Central memory CD8-positive, alpha-beta T cell (primary cell): Measurements from ENCODE around the gene ZNF669.

Source experiments
- ATAC-seq: fragments of 150-1000 bp; cut with Tn5 transposase; replicated peaks from 2 replicates; pipeline ENCODE4 v1.10.0; 2022; ENCODE audit warnings: mild to moderate bottlenecking, moderate FRiP score, moderate number of reproducible peaks; ENCODE audit not compliant: poor library complexity, severe bottlenecking; ENCODE audit errors: extremely low read depth
- DNase-seq, 2 donors: peaks; one replicate each; pipeline ENCODE4 v3.0.0; 2021; ENCODE audit warnings: low spot score in 2 of 2
- H3K27ac Mint-ChIP-seq: one replicate; pipeline ENCODE4 v1.8.0; 2022; ENCODE audit warnings: low read depth, mild to moderate bottlenecking, moderate library complexity, mixed read lengths
- H3K27me3 Mint-ChIP-seq: one replicate; pipeline ENCODE4 v1.8.0; 2022; ENCODE audit warnings: mixed read lengths
- H3K36me3 Mint-ChIP-seq: one replicate; pipeline ENCODE4 v1.8.0; 2022; ENCODE audit warnings: mild to moderate bottlenecking, moderate library complexity, mixed read lengths; ENCODE audit not compliant: insufficient read depth
- H3K4me1 Mint-ChIP-seq: one replicate; pipeline ENCODE4 v1.8.0; 2022; ENCODE audit warnings: mixed read lengths
- H3K4me3 Mint-ChIP-seq: one replicate; pipeline ENCODE4 v1.8.0; 2022; ENCODE audit warnings: mild to moderate bottlenecking, moderate library complexity, mixed read lengths
- H3K9me3 Mint-ChIP-seq: one replicate; pipeline ENCODE4 v1.8.0; 2022; ENCODE audit warnings: mixed read lengths

Gene ZNF669

DNA sequence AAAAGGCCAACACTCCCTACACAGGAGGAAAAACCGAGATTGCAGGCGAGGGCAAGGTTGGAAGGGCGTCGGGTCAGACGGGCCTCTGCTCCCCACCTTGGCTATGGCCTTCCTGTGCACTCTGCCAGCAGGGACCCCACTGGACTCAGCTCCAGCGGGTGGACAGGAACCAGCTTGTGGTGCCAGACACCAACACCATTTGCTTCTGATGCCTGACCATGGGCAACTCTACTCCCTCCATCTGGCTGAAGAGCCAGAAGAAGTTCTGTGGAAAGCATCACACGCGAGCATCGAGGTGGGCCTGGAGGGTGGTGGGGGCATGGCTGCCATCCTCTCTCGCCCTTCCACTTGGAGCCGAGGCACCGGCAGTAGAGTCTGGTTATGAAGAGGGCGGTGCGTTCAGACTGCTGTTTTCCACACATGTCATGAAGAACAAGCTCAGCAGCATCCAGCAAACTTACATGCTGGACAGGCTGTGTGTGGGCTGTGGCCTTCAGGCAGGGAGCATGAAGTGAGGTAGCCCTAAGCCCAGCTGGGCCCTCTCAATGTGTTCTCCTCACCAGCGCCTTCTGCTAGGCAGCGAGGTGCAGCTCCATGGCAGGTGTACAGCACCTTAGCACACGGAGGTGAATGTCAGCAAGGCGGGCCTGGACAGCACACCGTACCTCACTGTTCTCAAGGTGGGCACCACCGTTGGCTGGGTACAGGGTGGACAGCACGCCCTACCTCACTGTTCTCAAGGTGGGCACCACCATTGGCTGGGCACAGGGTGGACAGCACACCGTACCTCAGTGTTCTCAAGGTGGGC lies 15.6 kb upstream of the ZNF669 start:
- DNase-seq, result no peak
- H3K4me3 Mint-ChIP-seq, result no peak overlapping the region
- H3K27ac Mint-ChIP-seq, result no peak overlapping the region
- no peak for ATAC-seq
- H3K36me3 Mint-ChIP-seq, result peaks cover 1% of the 10 kb centered on the region
- no peaks in the 10 kb centered on the region for H3K4me1 Mint-ChIP-seq
- H3K9me3 Mint-ChIP-seq, result no peaks in the 10 kb centered on the region
- no peaks in the 10 kb centered on the region for H3K27me3 Mint-ChIP-seq

DNA sequence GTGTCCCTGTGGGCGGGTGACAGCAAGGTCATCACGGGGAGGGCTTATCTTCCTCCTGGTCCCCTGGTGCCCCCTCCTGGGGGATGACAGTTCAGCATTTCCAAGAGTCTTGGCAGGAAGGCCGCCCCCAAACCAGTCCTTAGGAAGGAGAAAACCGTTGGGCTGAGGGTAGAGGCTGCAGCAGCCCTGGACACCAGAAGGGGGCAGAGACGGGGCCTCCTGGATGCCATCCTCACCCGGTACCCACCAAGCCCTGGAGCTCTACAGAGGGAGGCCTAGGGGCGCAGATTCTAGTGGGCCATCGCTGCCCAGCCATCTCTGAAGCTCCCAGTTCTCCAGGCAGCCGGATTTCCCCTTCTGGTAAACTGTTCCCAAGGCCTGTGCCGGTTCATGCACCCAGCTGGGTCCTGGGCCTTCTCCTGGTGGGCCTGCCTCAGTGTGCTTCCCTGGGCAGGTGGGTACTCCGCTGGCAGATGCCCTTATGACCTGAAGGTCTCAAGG lies 14.8 kb upstream of the ZNF669 start:
- no peak overlapping the region for H3K4me3 Mint-ChIP-seq
- DNase-seq (no peak), ATAC-seq (no peak)
- no peaks in the 10 kb centered on the region for H3K27me3 Mint-ChIP-seq
- H3K4me1 Mint-ChIP-seq, result no peaks in the 10 kb centered on the region
- peaks cover 2% of the 10 kb centered on the region for H3K36me3 Mint-ChIP-seq
- no peak overlapping the region for H3K27ac Mint-ChIP-seq
- H3K9me3 Mint-ChIP-seq, result no peaks in the 10 kb centered on the region

DNA sequence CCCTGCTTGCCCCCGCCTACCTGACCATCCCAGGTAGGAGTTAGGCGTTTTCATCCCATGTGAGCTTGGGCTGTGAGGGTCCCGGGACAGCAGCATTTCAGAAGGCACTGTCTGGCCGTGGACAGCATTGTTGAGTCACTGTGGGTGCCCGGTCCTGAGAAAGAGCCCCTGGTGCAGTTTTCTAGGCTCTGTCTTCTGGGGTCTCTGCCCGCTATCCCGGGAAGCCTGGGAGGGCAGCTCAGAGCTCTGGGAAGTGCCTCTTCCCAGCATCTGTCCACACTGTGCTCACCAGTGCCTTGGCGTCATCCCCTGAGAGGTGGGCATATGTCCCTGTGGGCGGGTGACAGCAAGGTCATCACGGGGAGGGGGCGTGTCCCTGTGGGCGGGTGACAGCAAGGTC lies 11.4 kb upstream of the ZNF669 start:
- H3K9me3 Mint-ChIP-seq, result no peaks in the 10 kb centered on the region
- H3K4me3 Mint-ChIP-seq, result no peak overlapping the region
- ATAC-seq, result no peak

DNA sequence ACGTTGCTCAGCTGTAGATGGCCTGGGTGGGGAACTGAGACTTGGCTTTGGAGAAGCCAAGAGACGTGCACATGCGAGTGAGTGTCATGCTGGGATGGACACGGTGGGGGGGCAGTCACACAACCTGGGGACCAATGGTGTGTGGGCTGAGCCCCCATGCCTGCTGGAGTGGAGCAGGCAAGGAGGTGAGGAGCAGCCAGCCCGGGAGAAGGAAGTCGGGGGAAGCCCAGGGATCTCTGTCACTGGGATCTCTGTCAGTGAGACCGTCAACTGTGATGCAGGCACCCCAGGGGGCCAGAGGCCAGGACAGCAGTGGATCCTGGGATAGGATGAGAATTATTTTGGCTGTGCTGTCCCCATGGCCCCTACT lies 11.0 kb upstream of the ZNF669 start:
- Mint-ChIP-seq H3K9me3 (no peaks in the 10 kb centered on the region), H3K27me3 (peaks cover 22% of the 10 kb centered on the region), H3K27ac (no peak overlapping the region), H3K4me1 (peaks cover 7% of the 10 kb centered on the region), H3K4me3 (no peak overlapping the region), H3K36me3 (peaks cover 2% of the 10 kb centered on the region)
- DNase-seq (no peak), ATAC-seq (no peak)

More for the DNA sequence above, 11.4 kb upstream of the ZNF669 start:
- no peak overlapping the region for H3K27ac Mint-ChIP-seq
- no peak for DNase-seq
- peaks cover 6% of the 10 kb centered on the region for H3K4me1 Mint-ChIP-seq
- H3K36me3 Mint-ChIP-seq, result peaks cover 2% of the 10 kb centered on the region
- H3K27me3 Mint-ChIP-seq, result peaks cover 18% of the 10 kb centered on the region

DNA sequence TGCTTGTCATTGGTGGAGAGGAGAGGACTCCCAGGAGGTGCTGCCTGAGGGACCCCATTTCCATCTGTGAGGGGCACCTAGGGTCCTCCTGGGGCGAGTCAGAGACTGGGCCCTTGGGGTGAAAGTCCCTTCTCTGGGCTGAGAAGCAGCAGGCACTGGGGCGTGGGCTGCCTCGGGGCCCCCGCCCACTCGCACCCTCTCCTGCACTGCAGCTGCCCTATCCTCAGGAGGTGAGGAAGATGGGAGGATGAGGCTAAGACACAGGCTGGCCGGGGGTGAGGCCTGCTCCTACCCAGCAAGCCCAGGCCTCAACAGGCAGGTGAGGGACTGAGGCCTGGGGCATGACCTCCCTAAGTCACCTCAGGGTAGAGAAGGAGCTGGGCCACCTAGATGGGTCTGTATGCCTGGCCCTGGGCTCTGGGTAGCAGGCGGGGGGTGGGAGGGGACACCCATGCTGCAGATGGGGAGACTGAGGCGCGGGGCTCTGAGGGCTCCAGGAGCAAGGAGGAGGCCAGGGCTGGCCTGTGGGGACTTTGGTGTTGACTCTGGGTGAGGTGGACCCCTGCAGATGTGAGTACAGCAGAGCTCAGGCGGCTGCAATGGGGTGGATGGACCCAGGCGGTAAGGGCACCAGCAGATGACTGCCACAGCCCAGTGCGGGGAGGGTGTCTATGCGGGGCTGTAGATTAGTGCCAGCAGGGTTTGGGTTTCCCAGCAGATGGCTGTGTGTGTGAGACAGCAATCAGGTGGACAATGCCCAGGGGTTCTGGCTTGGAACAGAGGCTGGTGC lies 10.4 kb upstream of the ZNF669 start:
- ATAC-seq, result no peak
- H3K27ac Mint-ChIP-seq, result no peak overlapping the region
- no peak overlapping the region for H3K4me3 Mint-ChIP-seq

DNA sequence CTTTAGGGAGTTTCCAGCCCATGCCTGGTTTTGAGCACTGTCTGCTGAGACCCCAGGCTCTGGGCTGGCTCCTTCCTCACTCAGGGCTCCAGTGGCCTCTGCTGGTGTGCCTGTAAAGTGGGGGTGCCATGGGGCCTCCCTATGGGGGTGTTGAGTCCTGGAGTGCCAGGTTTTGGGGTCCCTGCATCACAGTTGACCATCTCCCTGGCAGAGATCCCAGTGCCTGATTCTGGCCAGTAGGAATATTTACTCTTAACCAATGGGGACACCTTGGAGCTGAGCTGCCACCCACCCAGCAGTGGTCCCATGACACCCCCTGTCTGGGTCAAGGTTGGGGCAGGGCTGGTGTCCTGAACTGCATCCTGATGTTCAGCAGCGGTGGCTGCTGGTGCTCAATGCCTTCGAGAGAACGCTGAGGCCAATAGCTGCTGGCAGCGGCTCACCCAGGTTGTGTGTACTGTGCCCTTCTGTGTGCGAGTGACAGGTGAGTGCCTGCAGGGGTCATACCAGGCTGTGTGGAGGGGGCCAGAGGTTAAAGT lies 9.6 kb upstream of the ZNF669 start:
- Mint-ChIP-seq H3K36me3 (peaks cover 2% of the 10 kb centered on the region), H3K4me3 (no peak overlapping the region), H3K27me3 (peaks cover 35% of the 10 kb centered on the region), H3K27ac (no peak overlapping the region), H3K4me1 (peaks cover 12% of the 10 kb centered on the region), H3K9me3 (no peaks in the 10 kb centered on the region)
- ATAC-seq (no peak), DNase-seq (no peak)

More for the DNA sequence above, 10.4 kb upstream of the ZNF669 start:
- DNase-seq, result no peak
- H3K36me3 Mint-ChIP-seq, result peaks cover 2% of the 10 kb centered on the region
- peaks cover 12% of the 10 kb centered on the region for H3K4me1 Mint-ChIP-seq
- H3K9me3 Mint-ChIP-seq, result no peaks in the 10 kb centered on the region
- peaks cover 28% of the 10 kb centered on the region for H3K27me3 Mint-ChIP-seq

- Mint-ChIP-seq H3K27ac (no peak overlapping the region), H3K4me3 (peak overlapping the region; percentile 50), H3K4me1 (peaks cover 12% of the 10 kb centered on the region), H3K36me3 (peaks cover 2% of the 10 kb centered on the region), H3K9me3 (no peaks in the 10 kb centered on the region), H3K27me3 (peaks cover 42% of the 10 kb centered on the region)
- DNase-seq (no peak), ATAC-seq (no peak)
Measured at GRCh38 chr1:247113094-247113497, 8.9 kb upstream of the ZNF669 start.

GRCh38 chr1:247112479-247112781 lies 8.3 kb upstream of the ZNF669 start:
- DNase-seq (no peak), ATAC-seq (no peak)
- Mint-ChIP-seq H3K27ac (no peak overlapping the region), H3K4me3 (peak overlapping the region; percentile 50), H3K4me1 (peaks cover 12% of the 10 kb centered on the region), H3K9me3 (no peaks in the 10 kb centered on the region), H3K36me3 (peaks cover 2% of the 10 kb centered on the region), H3K27me3 (peaks cover 49% of the 10 kb centered on the region)

DNA sequence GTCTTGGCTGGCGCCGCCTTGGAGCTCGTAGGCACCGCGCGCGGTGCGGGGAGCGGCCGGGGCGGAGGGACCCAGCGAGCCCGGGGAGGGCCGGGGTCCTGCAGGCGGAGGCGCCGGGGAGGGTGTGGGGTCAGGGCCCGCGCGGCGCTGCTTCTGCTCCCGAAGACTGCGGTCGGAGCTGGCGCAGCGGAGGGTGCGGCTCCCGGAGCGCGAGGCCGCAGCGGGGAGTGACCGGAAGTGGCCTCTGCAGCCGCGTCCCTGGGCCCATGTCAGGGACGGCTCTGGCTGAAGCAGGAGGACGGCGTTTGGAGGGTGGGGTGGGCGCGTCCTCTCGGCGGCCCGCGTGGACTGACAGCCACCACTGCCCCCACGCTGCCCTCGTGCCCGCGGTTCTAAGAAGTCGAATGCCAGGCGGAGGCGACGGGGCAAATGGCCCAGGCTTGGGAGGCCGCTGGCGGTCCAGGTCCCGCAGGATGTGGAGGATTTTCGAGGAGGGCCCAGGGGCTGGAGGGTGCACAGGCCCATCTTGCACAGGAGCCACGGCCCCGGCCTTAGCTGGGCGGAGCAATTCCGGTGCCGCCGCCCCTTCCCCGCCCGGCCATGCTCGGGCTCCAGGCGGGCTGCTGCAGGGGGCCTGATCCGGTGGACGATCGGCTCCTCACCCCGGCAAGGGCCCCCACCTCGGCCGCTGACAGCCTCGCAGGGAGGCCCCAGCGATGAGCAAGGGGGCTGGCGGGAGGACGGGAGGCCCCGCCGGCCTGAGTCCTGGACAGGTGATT lies 7.7 kb upstream of the ZNF669 start:
- Mint-ChIP-seq H3K27me3 (peaks cover 54% of the 10 kb centered on the region), H3K4me3 (peak overlapping the region; percentile 7), H3K27ac (no peak overlapping the region), H3K4me1 (peaks cover 12% of the 10 kb centered on the region), H3K9me3 (no peaks in the 10 kb centered on the region), H3K36me3 (peaks cover 2% of the 10 kb centered on the region)
- no peak for DNase-seq
- no peak for ATAC-seq

DNA sequence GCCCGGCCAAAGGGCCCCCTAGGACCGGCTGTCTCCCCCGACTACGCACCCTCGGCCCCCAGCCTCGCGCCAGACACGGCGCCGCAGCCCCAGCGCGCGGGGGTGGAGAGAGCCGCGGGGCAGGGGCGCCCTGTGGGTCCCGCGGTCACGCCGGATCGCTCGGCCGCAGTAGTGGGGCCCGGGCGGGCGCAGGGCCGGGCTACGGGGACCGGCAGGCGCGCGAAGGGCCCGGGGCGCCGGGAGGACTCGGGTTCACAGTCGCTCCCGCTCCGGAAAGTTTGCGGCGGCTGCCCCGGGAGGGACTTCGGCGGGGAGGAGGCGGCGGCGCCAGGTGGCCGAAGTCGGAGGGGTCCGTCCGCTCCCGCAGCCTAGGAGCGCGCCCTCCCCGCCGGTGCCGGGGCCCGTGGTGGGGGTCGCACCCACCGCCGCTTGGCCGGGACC lies 7.1 kb upstream of the ZNF669 start:
- Mint-ChIP-seq H3K36me3 (peaks cover 2% of the 10 kb centered on the region), H3K4me1 (peaks cover 12% of the 10 kb centered on the region), H3K4me3 (peak overlapping the region; percentile 62), H3K27me3 (peaks cover 54% of the 10 kb centered on the region), H3K9me3 (no peaks in the 10 kb centered on the region), H3K27ac (no peak overlapping the region)
- ATAC-seq (no peak), DNase-seq (no peak)

GRCh38 chr1:247110627-247111258 lies 6.6 kb upstream of the ZNF669 start:
- peak overlapping the region; percentile 62 for H3K4me3 Mint-ChIP-seq
- peaks cover 54% of the 10 kb centered on the region for H3K27me3 Mint-ChIP-seq
- peaks cover 12% of the 10 kb centered on the region for H3K4me1 Mint-ChIP-seq
- ATAC-seq, result no peak
- peaks cover 2% of the 10 kb centered on the region for H3K36me3 Mint-ChIP-seq
- no peak for DNase-seq
- no peaks in the 10 kb centered on the region for H3K9me3 Mint-ChIP-seq
- H3K27ac Mint-ChIP-seq, result no peak overlapping the region

GRCh38 chr1:247107694-247108093 lies 3.5 kb upstream of the ZNF669 start:
- Mint-ChIP-seq H3K36me3 (peaks cover 9% of the 10 kb centered on the region), H3K4me3 (no peak overlapping the region), H3K4me1 (peaks cover 18% of the 10 kb centered on the region), H3K27me3 (peaks cover 46% of the 10 kb centered on the region), H3K9me3 (peaks cover 5% of the 10 kb centered on the region), H3K27ac (no peak overlapping the region)
- DNase-seq, result no peak
- ATAC-seq, result no peak
